Liver (tissue), 9 donors: ENCODE measurements around the gene PHF20. TPM values are rescaled to one million over a fixed set of nuclear protein-coding genes. Genes with fewer than 3 reads are reported as not detected.

Source experiments
- DNase-seq: peaks from one replicate; pipeline ENCODE4 v3.0.0-alpha.2; 2017; ENCODE audit warnings: low spot score
- H3K27ac ChIP-seq, 2 donors: one replicate each; pipeline ENCODE4 v1.7.0; 2013; ENCODE audit warnings: inconsistent platforms in 2 of 2, low read length in 2 of 2, control low read depth in 1 of 2, low read depth in 1 of 2, mild to moderate bottlenecking in 1 of 2
- H3K27me3 ChIP-seq, 4 donors: one replicate each; pipeline versions ENCODE4 v1.6.1 to v1.7.0; 2013; ENCODE audit warnings: low read length in 3 of 4, inconsistent platforms in 1 of 4, mild to moderate bottlenecking in 1 of 4, moderate library complexity in 1 of 4; ENCODE audit not compliant: control insufficient read depth in 4 of 4, insufficient read depth in 4 of 4
- H3K36me3 ChIP-seq, 4 donors: one replicate each; pipeline versions ENCODE4 v1.6.1 to v1.7.0; 2013; ENCODE audit warnings: low read length in 3 of 4, mild to moderate bottlenecking in 3 of 4, low read depth in 1 of 4, moderate library complexity in 1 of 4; ENCODE audit not compliant: control insufficient read depth in 4 of 4, insufficient read depth in 3 of 4
- H3K4me1 ChIP-seq, 4 donors: one replicate each; pipeline versions ENCODE4 v1.6.1 to v1.7.0; 2013; ENCODE audit warnings: low read length in 3 of 4, mild to moderate bottlenecking in 3 of 4, moderate library complexity in 1 of 4; ENCODE audit not compliant: control insufficient read depth in 4 of 4, insufficient read depth in 4 of 4
- H3K4me3 ChIP-seq, 3 donors: one replicate each; pipeline versions ENCODE4 v1.6.1 to v1.7.0; 2013; ENCODE audit warnings: low read length in 3 of 3, control low read depth in 1 of 3, low read depth in 1 of 3, mild to moderate bottlenecking in 1 of 3
- H3K9ac ChIP-seq, 2 donors: one replicate each; pipeline ENCODE4 v1.7.0; 2013; ENCODE audit warnings: low read length in 2 of 2, mild to moderate bottlenecking in 2 of 2, moderate library complexity in 2 of 2, control low read depth in 1 of 2, low read depth in 1 of 2
- H3K9me3 ChIP-seq, 4 donors: one replicate each; pipeline versions ENCODE4 v1.6.1 to v1.7.0; 2013; ENCODE audit warnings: low read length in 3 of 4; ENCODE audit not compliant: control insufficient read depth in 4 of 4
- ATF3 ChIP-seq: IDR thresholded peaks from 2 replicates; pipeline ENCODE4 v1.6.1; 2016; ENCODE audit warnings: antibody characterized with exemption
- CTCF ChIP-seq: fragments of 150-350 bp; IDR thresholded peaks from 2 replicates; pipeline ENCODE4 v1.5.1; 2017; ENCODE audit warnings: improper control_type of control experiment, low read depth, low read length; ENCODE audit not compliant: missing input control
- EGR1 ChIP-seq, 2 donors: IDR thresholded peaks; 2 replicates each; pipeline ENCODE4 v1.6.1; 2016 to 2018; ENCODE audit warnings: antibody characterized with exemption in 2 of 2, low read depth in 2 of 2
- FOXA2 ChIP-seq: IDR thresholded peaks from 2 replicates; pipeline ENCODE4 v1.6.1; 2016; ENCODE audit warnings: antibody characterized with exemption
- GABPA ChIP-seq, 2 donors: IDR thresholded peaks in 1 of 2; conservative IDR thresholded peaks in 1 of 2; 2 replicates each; pipeline ENCODE4 v1.6.1; 2016; ENCODE audit warnings: antibody characterized with exemption in 2 of 2, mild to moderate bottlenecking in 1 of 2, moderate library complexity in 1 of 2
- HNF4A ChIP-seq, 2 donors: conservative IDR thresholded peaks; 2 replicates each; pipeline ENCODE4 v1.6.1; 2016; ENCODE audit warnings: antibody characterized with exemption in 2 of 2, mild to moderate bottlenecking in 2 of 2
- JUND ChIP-seq, 2 donors: IDR thresholded peaks; 2 replicates each; pipeline ENCODE4 v1.6.1; 2016; ENCODE audit warnings: antibody characterized with exemption in 2 of 2
- MAX ChIP-seq: IDR thresholded peaks from 2 replicates; pipeline ENCODE4 v1.6.1; 2016; ENCODE audit warnings: antibody characterized with exemption
- NR2F2 ChIP-seq: IDR thresholded peaks from 2 replicates; pipeline ENCODE4 v1.6.1; 2016; ENCODE audit warnings: antibody characterized with exemption
- RAD21 ChIP-seq, 2 donors: IDR thresholded peaks; 2 replicates each; pipeline ENCODE4 v1.6.1; 2016; ENCODE audit warnings: antibody characterized with exemption in 2 of 2, mild to moderate bottlenecking in 2 of 2
- REST ChIP-seq: IDR thresholded peaks from 2 replicates; pipeline ENCODE4 v1.6.1; 2016; ENCODE audit warnings: antibody characterized with exemption, mild to moderate bottlenecking
- SP1 ChIP-seq: IDR thresholded peaks from 2 replicates; pipeline ENCODE4 v1.6.1; 2018; ENCODE audit warnings: antibody characterized with exemption, mild to moderate bottlenecking
- TAF1 ChIP-seq: conservative IDR thresholded peaks from 2 replicates; pipeline ENCODE4 v1.6.1; 2016; ENCODE audit warnings: antibody characterized with exemption, mild to moderate bottlenecking
- YY1 ChIP-seq: IDR thresholded peaks from 2 replicates; pipeline ENCODE4 v1.6.1; 2016; ENCODE audit warnings: antibody characterized with exemption, mild to moderate bottlenecking
- ZBTB33 ChIP-seq: IDR thresholded peaks from 2 replicates; pipeline ENCODE4 v1.6.1; 2016; ENCODE audit warnings: antibody characterized with exemption
- polyA plus RNA-seq, 2 donors: library from polyadenylated mRNA; stranded (reverse) in 1 of 2; unstranded in 1 of 2; fragments of 200-250 nt in 1 of 2; fragments of >200 nt in 1 of 2; fragmentation: Nextera tagmentation in 1 of 2; extraction: Ambion mirVana in 1 of 2; gene quantifications; one replicate each; pipeline versions ENCODE4 v1.2.1 to v1.2.3, GENCODE V29; 2013 to 2015
- total RNA-seq, 2 donors: library from RNA; depleted of rRNA; stranded (reverse); fragments of >200 nt; gene quantifications; one replicate each; pipeline ENCODE4 v1.2.3, GENCODE V29; 2014
- donor health status: healthy.
- donor health status: healthy.
- donor health status: healthy.
- donor health status: healthy.
- donor health status: healthy.

Gene PHF20
- total and polyA plus RNA-seq, 4 donors: 5.1 to 11.7 (median 10.3) TPM

GRCh38 chr20:35907017-35907701 lies 135.3 kb downstream of the PHF20 start (continued):
- TF ChIP-seq ZBTB33: no peak
- TF ChIP-seq TAF1: no peak
- TF ChIP-seq YY1: no peak
- TF ChIP-seq JUND (IDR thresholded peaks at IDR 0.05): no peak
- no peak for TF ChIP-seq FOXA2
- TF ChIP-seq NR2F2: no peak
- TF ChIP-seq RAD21 (IDR thresholded peaks at IDR 0.05): no peak
- TF ChIP-seq MAX: no peak
- TF ChIP-seq GABPA (IDR thresholded peaks at IDR 0.05 in 1 of 2, conservative IDR thresholded peaks at IDR 0.05 in 1 of 2): no peak

GRCh38 chr20:35908007-35908406 lies 136.2 kb downstream of the PHF20 start:
- H3K36me3 ChIP-seq: peaks cover 0 to 7% (median 1%) of the 10 kb centered on the region in 4 donors
- H3K4me1 ChIP-seq: no peaks in the 10 kb centered on the region

More at GRCh38 chr20:35908007-35908406, 136.2 kb downstream of the PHF20 start:
- no peak overlapping the region for H3K27ac ChIP-seq
- H3K27me3 ChIP-seq: no peaks in the 10 kb centered on the region
- TF ChIP-seq ZBTB33 (no peak), RAD21 (IDR thresholded peaks at IDR 0.05) (no peak), NR2F2 (no peak), REST (no peak), GABPA (IDR thresholded peaks at IDR 0.05 in 1 of 2, conservative IDR thresholded peaks at IDR 0.05 in 1 of 2) (no peak), SP1 (no peak), EGR1 (IDR thresholded peaks at IDR 0.05; ENCODE audit: low read depth in 2 of 2) (no peak), HNF4A (conservative IDR thresholded peaks at IDR 0.05) (no peak), ATF3 (no peak), CTCF (no peak), FOXA2 (no peak)
- no peaks in the 10 kb centered on the region for H3K9me3 ChIP-seq
- DNase-seq: no peak
- no peak overlapping the region for H3K9ac ChIP-seq
- H3K4me3 ChIP-seq: no peak overlapping the region
